Astrocyte (in vitro differentiated cells and primary cell): Measurements from ENCODE around the gene MBOAT7.

Source experiments
- CTCF ChIP-seq: IDR thresholded peaks from 2 replicates; pipeline ENCODE4 v1.5.1; 2011; ENCODE audit warnings: low read depth, mild to moderate bottlenecking, inconsistent platforms, low read length, moderate library complexity; ENCODE audit not compliant: insufficient read depth
- EZH2 ChIP-seq: IDR thresholded peaks from 2 replicates; pipeline ENCODE4 v1.6.1; 2012; ENCODE audit warnings: mild to moderate bottlenecking, low read length, inconsistent platforms; ENCODE audit not compliant: insufficient read depth

- no peak for TF ChIP-seq CTCF
- no peak for TF ChIP-seq EZH2
Observed at GRCh38 chr19:54178581-54179261, 10.7 kb downstream of the MBOAT7 start.
